Esophagus muscularis mucosa (tissue), 4 donors: Measurements from ENCODE around the gene IPCEF1.

ENCODE experiments used
- CTCF ChIP-seq, 3 experiments: fragments of 200-600 bp in 2 of 3; fragments of 450-650 bp in 1 of 3; sonication (generic) in 2 of 3; IDR thresholded peaks; one replicate each; pipeline ENCODE4 v1.5.1; 2017 to 2019; ENCODE audit warnings: antibody characterized with exemption in 3 of 3, mild to moderate bottlenecking in 2 of 3, moderate library complexity in 1 of 3
- EP300 ChIP-seq: sonication (generic); formaldehyde crosslinking; IDR thresholded peaks from one replicate; pipeline ENCODE4 v1.6.1; 2017; ENCODE audit warnings: antibody characterized with exemption
- POLR2A ChIP-seq: fragments of 450-650 bp; IDR thresholded peaks from one replicate; pipeline ENCODE4 v1.6.1; 2017; ENCODE audit warnings: antibody characterized with exemption, moderate library complexity, mild to moderate bottlenecking, low read depth
- POLR2AphosphoS5 ChIP-seq, 2 donors: sonication (generic); formaldehyde crosslinking; IDR thresholded peaks; one replicate each; pipeline ENCODE4 v1.6.1; 2017; ENCODE audit warnings: antibody characterized with exemption in 2 of 2

DNA sequence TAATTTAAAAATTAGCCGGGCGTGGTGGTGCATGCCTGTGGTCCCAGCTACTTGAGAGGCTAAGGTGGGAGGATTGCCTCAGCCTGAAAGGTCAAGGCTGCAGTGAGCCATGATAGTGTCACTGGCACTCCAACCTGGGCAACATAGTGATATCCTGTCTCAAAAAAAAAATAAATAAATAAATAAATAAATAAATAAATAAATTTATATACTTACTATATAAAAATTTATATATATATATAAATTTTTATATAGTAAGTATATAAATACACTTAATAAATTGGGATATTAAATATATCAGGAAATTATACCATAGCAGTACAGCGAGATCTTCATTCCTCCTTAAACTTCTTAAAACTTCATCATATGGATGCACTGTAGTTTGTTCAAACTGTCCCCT is 23.0 kb upstream of the IPCEF1 start:
- no peak for TF ChIP-seq CTCF (IDR thresholded peaks at IDR 0.05)
- TF ChIP-seq POLR2A, result no peak
- TF ChIP-seq EP300, result no peak
- no peak for TF ChIP-seq POLR2AphosphoS5 (IDR thresholded peaks at IDR 0.05)
